Heart left ventricle (tissue), 16 donors: Measurements from ENCODE around the gene DDIT4. TPM values are rescaled to one million over a fixed set of nuclear protein-coding genes. Genes with fewer than 3 reads are reported as not detected.
"Not testable (repeated sequence)": the region's sequence is repeated elsewhere in the genome, so short reads cannot be mapped to it uniquely, and the experiment has no call there.

ENCODE experiments used
- ATAC-seq, 4 donors: fragments of 200-7000 bp; cut with Tn5 transposase; one replicate each; pipeline ENCODE4 v1.9.1; 2020 to 2022; ENCODE audit warnings: moderate library complexity in 4 of 4, mild to moderate bottlenecking in 3 of 4, moderate number of reproducible peaks in 1 of 4
- DNase-seq, 5 donors: peaks; one replicate each; pipeline ENCODE4 v3.0.0-alpha.2; 2020
- H3K27ac ChIP-seq, 12 donors: fragments of 200-600 bp; sonication (generic) in 4 of 12; one replicate each; pipeline versions ENCODE4 v1.5.0 to v1.8.0; 2016 to 2022; ENCODE audit warnings: mild to moderate bottlenecking in 2 of 12
- H3K27me3 ChIP-seq, 9 donors: fragments of 200-600 bp; sonication (generic) in 2 of 9; one replicate each; pipeline versions ENCODE4 v1.5.1 to v1.8.0; 2016 to 2022; ENCODE audit warnings: mild to moderate bottlenecking in 3 of 9
- H3K36me3 ChIP-seq, 9 donors: fragments of 200-600 bp; sonication (generic) in 2 of 9; one replicate each; pipeline versions ENCODE4 v1.5.0 to v1.8.0; 2018 to 2022; ENCODE audit warnings: mild to moderate bottlenecking in 2 of 9
- H3K4me1 ChIP-seq, 12 donors: fragments of 200-600 bp; sonication (generic) in 4 of 12; one replicate each; pipeline versions ENCODE4 v1.5.0 to v1.8.0; 2016 to 2022; ENCODE audit warnings: mild to moderate bottlenecking in 3 of 12
- H3K4me3 ChIP-seq, 12 donors: fragments of 200-600 bp; sonication (generic) in 4 of 12; one replicate each; pipeline versions ENCODE4 v1.5.0 to v1.8.0; 2017 to 2022; ENCODE audit warnings: mild to moderate bottlenecking in 9 of 12, moderate library complexity in 4 of 12
- H3K9me3 ChIP-seq, 12 donors: fragments of 200-600 bp; sonication (generic) in 4 of 12; one replicate each; pipeline versions ENCODE4 v1.5.0 to v1.8.0; 2016 to 2022; ENCODE audit warnings: mild to moderate bottlenecking in 1 of 12
- POLR2A ChIP-seq, 2 donors: fragments of 450-650 bp; IDR thresholded peaks; one replicate each; pipeline ENCODE4 v1.6.1; 2017; ENCODE audit warnings: antibody characterized with exemption in 2 of 2, mild to moderate bottlenecking in 2 of 2, moderate library complexity in 2 of 2
- WGBS, 4 donors: extraction: QIAGEN DNeasy Blood & Tissue Kit in 2 of 4; methylation state at CpG; one replicate each; pipeline versions ENCODE4 v1.1.5 to v1.1.7; 2013 to 2018; 5-methylcytosine and 5-hydroxymethylcytosine counted together
- intact Hi-C, 10 donors: fragments of 100-400 bp; cut with DNase I; formaldehyde crosslinking; loops; one replicate each; pipeline versions ENCODE4 v1.11.1 to v1.14.2; 2022
- polyA plus RNA-seq, 2 donors: library from polyadenylated mRNA; stranded (reverse); fragments of 200-250 nt; gene quantifications; one replicate each; pipeline ENCODE4 v1.2.3, GENCODE V29; 2013
- total RNA-seq, 9 donors: library from RNA; depleted of rRNA in 2 of 9; stranded (reverse); fragments of >200 nt in 2 of 9; fragmentation: NEBNext Ultra II Directional in 3 of 9; extraction: Animal tissue kit (Norgen Biotek cat#: 25700) in 3 of 9; gene quantifications; one replicate each; pipeline versions ENCODE4 v1.1.0 to v1.2.4, GENCODE V29; 2016 to 2023
- TF ChIP-seq, protein P1 (sequence below), 12 donors: fragments of 200-600 bp; sonication (generic) in 4 of 12; IDR thresholded peaks; one replicate each; pipeline versions ENCODE4 v1.5.0 to v1.8.0; 2018 to 2022; ENCODE audit warnings: antibody characterized with exemption in 12 of 12, mild to moderate bottlenecking in 5 of 12
- donor health status: ischemic (EF 13 %, LVEDD 7.1; RV severe dilation, severe dysfunction).
- donor health status: healthy with polysubstance abuse.
- donor health status: DM: no; HTN: yes; CAD: no.
- donor health status: DM: no; HTN: no; CAD: no.
- donor health status: ischemic (EF 25% LVEDD 6.9; RV normal size, moderate dysfunction).
- donor health status: ischemic (EF 25% LVEDD 5.7; RV mildly dilated, moderate dysfunction).
- donor health status: healthy.
- donor health status: DM: yes; HTN: yes; CAD: no.
- donor health status: ischemic (EF 35%, LVEDD 5.7; RV mildly dilated, moderate dysfunction).
- donor health status: nonischemic (EF 11% LVEDD 7.7; RV severe dilation, severe dysfunction).
- donor health status: DM: yes; HTN: yes; CAD: no.
- donor health status: PGD.
- donor health status: ischemic (EF 29% LVEDD 5.4; RV normal size, mild dysfunction).
- donor health status: nonischemic (EF 23%, LVEDD 6.1; RV moderate dilation, normal function).

DDIT4 gene
- total and polyA plus RNA-seq, 11 donors = 14.6 to 112 (median 47.6) TPM

GRCh38 chr10:72295330-72295910 is 21.7 kb downstream of the DDIT4 start:
- Histone ChIP-seq H3K27ac (peak overlapping the region in 1 of 12 donors; percentile 99), H3K4me1 (peaks cover 0 to 37% (median 11%) of the 10 kb centered on the region in 12 donors), H3K4me3 (no peak overlapping the region), H3K9me3 (no peaks in the 10 kb centered on the region), H3K27me3 (no peaks in the 10 kb centered on the region), H3K36me3 (no peaks in the 10 kb centered on the region)
- intact Hi-C loops = no loop called here
- TF ChIP-seq, protein P1, sequence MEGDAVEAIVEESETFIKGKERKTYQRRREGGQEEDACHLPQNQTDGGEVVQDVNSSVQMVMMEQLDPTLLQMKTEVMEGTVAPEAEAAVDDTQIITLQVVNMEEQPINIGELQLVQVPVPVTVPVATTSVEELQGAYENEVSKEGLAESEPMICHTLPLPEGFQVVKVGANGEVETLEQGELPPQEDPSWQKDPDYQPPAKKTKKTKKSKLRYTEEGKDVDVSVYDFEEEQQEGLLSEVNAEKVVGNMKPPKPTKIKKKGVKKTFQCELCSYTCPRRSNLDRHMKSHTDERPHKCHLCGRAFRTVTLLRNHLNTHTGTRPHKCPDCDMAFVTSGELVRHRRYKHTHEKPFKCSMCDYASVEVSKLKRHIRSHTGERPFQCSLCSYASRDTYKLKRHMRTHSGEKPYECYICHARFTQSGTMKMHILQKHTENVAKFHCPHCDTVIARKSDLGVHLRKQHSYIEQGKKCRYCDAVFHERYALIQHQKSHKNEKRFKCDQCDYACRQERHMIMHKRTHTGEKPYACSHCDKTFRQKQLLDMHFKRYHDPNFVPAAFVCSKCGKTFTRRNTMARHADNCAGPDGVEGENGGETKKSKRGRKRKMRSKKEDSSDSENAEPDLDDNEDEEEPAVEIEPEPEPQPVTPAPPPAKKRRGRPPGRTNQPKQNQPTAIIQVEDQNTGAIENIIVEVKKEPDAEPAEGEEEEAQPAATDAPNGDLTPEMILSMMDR (IDR thresholded peaks at IDR 0.05) = no peak
- no peak for TF ChIP-seq POLR2A (IDR thresholded peaks at IDR 0.05)
- DNase-seq = peak in 1 of 5 donors; percentile 47
- ATAC-seq = no peak
- WGBS, 4 donors = 72 to 87% (median 85%) methylated on average over 5 to 8 of the region's 8 CpGs

DNA sequence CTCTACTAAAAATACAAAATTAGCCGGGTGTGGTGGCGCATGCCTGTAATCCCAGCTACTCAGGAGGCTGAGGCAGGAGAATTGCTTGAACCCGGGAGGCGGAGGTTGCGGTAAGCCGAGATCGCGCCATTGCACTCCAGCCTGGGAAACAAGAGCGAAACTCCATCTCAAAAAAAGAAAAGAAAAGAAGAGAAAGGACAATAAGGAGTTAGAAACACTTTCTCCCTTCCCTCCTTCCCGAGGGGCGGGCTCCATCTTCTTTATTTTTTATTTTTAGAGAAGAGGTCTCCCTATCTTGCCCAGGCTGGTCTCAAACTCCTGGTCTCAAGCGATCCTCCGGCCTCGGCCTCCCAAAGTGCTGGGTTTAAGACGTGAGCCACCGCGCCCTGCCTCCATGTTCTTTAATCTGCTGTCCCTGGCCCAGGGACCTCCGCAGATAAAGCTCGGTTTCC is 23.1 kb downstream of the DDIT4 start:
- Histone ChIP-seq H3K27ac (peak overlapping the region; percentile 79 to 99 (median 93)), H3K4me3 (peak overlapping the region in 11 of 12 donors; percentile 42 to 92 (median 72)), H3K4me1 (peaks cover 0 to 37% (median 11%) of the 10 kb centered on the region in 12 donors)
- intact Hi-C loops = loop anchor here in 1 of 10 donors (2.0 kb wide), 1 partner anchor 20 kb away; no protein-coding TSS in a partner anchor
- not testable (repeated sequence) for H3K9me3 ChIP-seq, H3K27me3 ChIP-seq, H3K36me3 ChIP-seq, ATAC-seq
- DNase-seq = peak in 1 of 5 donors; percentile 3
- 70 to 81% (median 73%) methylated on average over 19 of the region's 19 CpGs for WGBS, 4 donors

- H3K27ac ChIP-seq = peak overlapping the region; percentile 79 to 99 (median 93)
- DNase-seq (peak; percentile 86 to 93 (median 90)), ATAC-seq (peak; percentile 38 to 80 (median 76))
- TF ChIP-seq, protein P1 (IDR thresholded peaks at IDR 0.05) = no peak
- peak in 1 of 2 donors; percentile 12 for TF ChIP-seq POLR2A (IDR thresholded peaks at IDR 0.05)
- intact Hi-C loops = loop anchor here in 1 of 10 donors (2.0 kb wide), 1 partner anchor 21 kb away; no protein-coding TSS in a partner anchor
- no peaks in the 10 kb centered on the region for H3K36me3 ChIP-seq
- 5 to 10% (median 8%) methylated on average over 27 to 30 of the region's 30 CpGs for WGBS, 4 donors
- H3K27me3 ChIP-seq = no peaks in the 10 kb centered on the region
- H3K9me3 ChIP-seq = no peaks in the 10 kb centered on the region
- peak overlapping the region; percentile 42 to 92 (median 70) for H3K4me3 ChIP-seq
- H3K4me1 ChIP-seq = peaks cover 0 to 37% (median 11%) of the 10 kb centered on the region in 12 donors
These were observed 23.6 kb downstream of the DDIT4 start for GRCh38 chr10:72297281-72297804.

GRCh38 chr10:72297805-72298591 is 24.3 kb downstream of the DDIT4 start:
- Histone ChIP-seq H3K9me3 (no peaks in the 10 kb centered on the region), H3K4me1 (peaks cover 0 to 37% (median 11%) of the 10 kb centered on the region in 12 donors), H3K27ac (peak overlapping the region; percentile 79 to 99 (median 93)), H3K27me3 (no peaks in the 10 kb centered on the region), H3K4me3 (peak overlapping the region; percentile 42 to 92 (median 70)), H3K36me3 (no peaks in the 10 kb centered on the region)
- peak in 1 of 2 donors; percentile 88 for TF ChIP-seq POLR2A (IDR thresholded peaks at IDR 0.05)
- TF ChIP-seq, protein P1 (IDR thresholded peaks at IDR 0.05) = no peak
- ATAC-seq (peak; percentile 94 to 98 (median 96)), DNase-seq (peak; percentile 98 to 100 (median 99))
- intact Hi-C loops = loop anchor here in 2 of 10 donors (2.0 kb wide), 2 partner anchors 21 to 27 kb away; no protein-coding TSS in a partner anchor
- 7 to 14% (median 8%) methylated on average over 36 to 55 of the region's 55 CpGs for WGBS, 4 donors
